ENCODE data around the gene EBF4. TPM values are rescaled to one million over a fixed set of nuclear protein-coding genes. Genes with fewer than 3 reads are reported as not detected.

EBF4 gene
- total RNA-seq, 1 experiment from 2014 or later = 11.4 TPM

- Histone ChIP-seq H3K36me3 (ENCODE audit: control insufficient read depth in 1 of 2, insufficient read depth in 2 of 2, low read length in 2 of 2) (no peaks in the 10 kb centered on the region), H3K9me2 (ENCODE audit: insufficient read depth) (no peaks in the 10 kb centered on the region), H3K9me3 (ENCODE audit: control insufficient read depth in 1 of 2, insufficient read depth in 1 of 2, low read depth in 1 of 2, low read length in 2 of 2) (no peaks in the 10 kb centered on the region), H2AFZ (ENCODE audit: low read depth, low read length, poor library complexity, severe bottlenecking) (no peak overlapping the region), H3K4me3 (replicated peaks in 1 of 2; ENCODE audit: low read depth in 1 of 2, low read length in 2 of 2) (peak overlapping the region; percentile 61 to 73), H3K27ac (ENCODE audit: low read depth, low read length) (peak overlapping the region; percentile 53; the same call in 1 of the 2 replicates), H4K20me1 (ENCODE audit: insufficient read depth) (no peaks in the 10 kb centered on the region), H3K27me3 (ENCODE audit: insufficient read depth, low read length) (no peaks in the 10 kb centered on the region), H3K9ac (ENCODE audit: low read length) (peak overlapping the region; percentile 57), H3K79me2 (ENCODE audit: insufficient read depth, low read length) (no peaks in the 10 kb centered on the region), H3K4me2 (ENCODE audit: low read length) (peak overlapping the region; percentile 100), H3K4me1 (ENCODE audit: control insufficient read depth in 1 of 2, insufficient read depth in 2 of 2, low read length in 2 of 2) (peaks cover 0 to 22% of the 10 kb centered on the region in 2 experiments; a peak in 2 of 4 replicates)
- ATAC-seq (peak; percentile 78), DNase-seq (ENCODE audit: low read depth, low spot score) (peak; percentile 31)
- ChIA-PET POLR2A (no interaction called here), RAD21 (ENCODE audit: low non-redundant PET in 1 of 2, low total read pairs in 2 of 2, uncharacterized antibody in 2 of 2, unreplicated experiment in 2 of 2) (interaction anchor here in 1 of 2 experiments (0.6 kb wide), 1 partner anchor 248 kb away, joined by 3 read pairs; no protein-coding TSS in a partner anchor), CTCF (interaction anchor here (0.7 to 2.6 kb wide), 12 partner anchors 9 to 248 kb away, joined by 3 to 17 read pairs (median 4); partner anchors contain the start of genes PCED1A and VPS16)
- no TSS peak for BruUV-seq (replicated peaks)
- intact Hi-C loops (cut with micrococcal nuclease) = no loop called here
- TF ChIP-seq TCF7L2 (IDR thresholded peaks at IDR 0.05; ENCODE audit: borderline replicate concordance, extremely low read depth, insufficient read depth, insufficient read length) = no peak
- peak; percentile 52 for TF ChIP-seq RAD21 (IDR thresholded peaks at IDR 0.05; ENCODE audit: low read depth)
- no peak for TF ChIP-seq EZH2 (IDR thresholded peaks at IDR 0.05)
- TF ChIP-seq MAX (IDR thresholded peaks at IDR 0.05) = no peak
- TF ChIP-seq ATF3 (IDR thresholded peaks at IDR 0.05) = no peak
- TF ChIP-seq CTCF (IDR thresholded peaks at IDR 0.05 in 2 of 3, conservative IDR thresholded peaks at IDR 0.05 in 1 of 3; ENCODE audit: borderline replicate concordance in 1 of 3, insufficient read depth in 1 of 3, low read depth in 2 of 3, low read length in 2 of 3) = peak; percentile 77 to 95 (median 92)
- peak; percentile 46 for TF ChIP-seq YY1 (IDR thresholded peaks at IDR 0.05; ENCODE audit: extremely low read depth, insufficient replicate concordance, low read depth, low read length)
These were observed 60.2 kb downstream of the EBF4 start for GRCh38 chr20:2752567-2753460.
